GM12878 (cell line): ENCODE data around the gene KAT2B. TPM values are rescaled to one million over a fixed set of nuclear protein-coding genes. Genes with fewer than 3 reads are reported as not detected.

Experiments
- ATAC-seq: fragments of 200-7000 bp; cut with Tn5 transposase; 3 replicates; pipeline ENCODE4 v1.9.1; 2020; ENCODE audit warnings: mild to moderate bottlenecking, moderate library complexity
- BruUV-seq: library from RNA; stranded (reverse); fragments of 400-500 nt; replicated peaks from 2 replicates; lab custom pipeline; 2021; lab: Mats Ljungman, UMichigan
- CTCF ChIA-PET: fragments of 300-600 bp; sonication (Branson Sonifier 250); formaldehyde crosslinking; extraction: SDS; loops from one replicate; lab custom pipeline; 2021; ENCODE audit warnings: inconsistent platforms; lab: Yijun Ruan, JAX
- POLR2A ChIA-PET: fragments of 350-600 bp; formaldehyde crosslinking; extraction: SDS; loops from one replicate; lab custom pipeline; 2021; ENCODE audit warnings: inconsistent platforms; lab: Charles Lee
- RAD21 ChIA-PET: fragments of 300-600 bp; sonication (Branson Sonifier 250); formaldehyde crosslinking; loops from one replicate; lab custom pipeline; 2023; ENCODE audit warnings: antibody characterized with exemption; ENCODE audit not compliant: unreplicated experiment; lab: Charles Lee
- SMC1A ChIA-PET: fragments of 300-600 bp; sonication (Branson Sonifier 250); formaldehyde crosslinking; loops from one replicate; lab custom pipeline; 2023; ENCODE audit not compliant: unreplicated experiment, uncharacterized antibody; lab: Charles Lee
- DNase-seq: peaks from one replicate; pipeline ENCODE4 v3.0.0-alpha.2; 2011; ENCODE audit warnings: low read depth, low spot score
- FAIRE-seq: peaks from 3 replicates; lab custom pipeline; 2011; peaks lifted over from hg19 to GRCh38; lab: Jason Lieb, UNC
- H2AFZ ChIP-seq: 2 replicates; pipeline ENCODE4 v1.6.0; 2011; ENCODE audit warnings: low read depth, low read length, control low read depth; ENCODE audit not compliant: control insufficient read depth
- H3K27ac ChIP-seq: 2 replicates; pipeline ENCODE4 v1.5.1; 2011; ENCODE audit warnings: control low read depth; ENCODE audit not compliant: control insufficient read depth, insufficient read depth
- H3K27me3 ChIP-seq, 2 experiments: replicated peaks in 1 of 2; 2 replicates each; pipeline versions ENCODE4 v1.6.0 to v1.6.1; 2011; ENCODE audit warnings: low read length in 1 of 2; ENCODE audit not compliant: control insufficient read depth in 2 of 2, insufficient read depth in 2 of 2
- H3K36me3 ChIP-seq, 2 experiments: 2 replicates each; pipeline ENCODE4 v1.5.1; 2011; ENCODE audit warnings: low read length in 1 of 2; ENCODE audit not compliant: control insufficient read depth in 2 of 2, insufficient read depth in 2 of 2
- H3K4me1 ChIP-seq: 2 replicates; pipeline ENCODE4 v1.6.1; 2011; ENCODE audit warnings: mild to moderate bottlenecking, low read length, moderate library complexity, mixed read lengths; ENCODE audit not compliant: control insufficient read depth, insufficient read depth
- H3K4me2 ChIP-seq: 2 replicates; pipeline ENCODE4 v1.6.0; 2011; ENCODE audit warnings: control low read depth; ENCODE audit not compliant: control insufficient read depth, insufficient read depth
- H3K4me3 ChIP-seq: fragments of 200-600 bp; sonication (generic); 2 replicates; pipeline ENCODE4 v1.5.1; 2016
- H3K79me2 ChIP-seq: 2 replicates; pipeline ENCODE4 v1.6.0; 2011; ENCODE audit warnings: low read length; ENCODE audit not compliant: control insufficient read depth, insufficient read depth
- H3K9ac ChIP-seq: 2 replicates; pipeline ENCODE4 v1.8.0; 2011; ENCODE audit warnings: low read length, control low read depth, mixed read lengths; ENCODE audit not compliant: control insufficient read depth, insufficient read depth
- H3K9me3 ChIP-seq: replicated peaks from 3 replicates; pipeline ENCODE4 v1.5.1; 2011; ENCODE audit warnings: mild to moderate bottlenecking, low read length; ENCODE audit not compliant: control insufficient read depth, insufficient read depth
- H4K20me1 ChIP-seq: 2 replicates; pipeline ENCODE4 v1.6.0; 2011; ENCODE audit not compliant: control insufficient read depth, insufficient read depth
- BACH1 ChIP-seq: fragments of 450-650 bp; IDR thresholded peaks from 2 replicates; pipeline ENCODE4 v1.6.1; 2017; ENCODE audit warnings: mild to moderate bottlenecking, borderline replicate concordance
- KLF5 ChIP-seq: fragments of 450-650 bp; IDR thresholded peaks from 2 replicates; pipeline ENCODE4 v1.6.1; 2014; ENCODE audit warnings: mild to moderate bottlenecking; ENCODE audit not compliant: partially characterized antibody
- MXI1 ChIP-seq: fragments of 150-350 bp; IDR thresholded peaks from 2 replicates; pipeline ENCODE4 v1.6.1; 2011; ENCODE audit warnings: low read depth, mild to moderate bottlenecking, inconsistent platforms, low read length, improper control_type of control experiment
- RFX5 ChIP-seq: IDR thresholded peaks from 2 replicates; pipeline ENCODE4 v1.6.1; 2011; ENCODE audit warnings: low read depth, low read length, improper control_type of control experiment
- SMC3 ChIP-seq: IDR thresholded peaks from 2 replicates; pipeline ENCODE4 v1.6.1; 2011; ENCODE audit warnings: low read length, improper control_type of control experiment, borderline replicate concordance
- TCF3 ChIP-seq: IDR thresholded peaks from 2 replicates; pipeline ENCODE4 v1.6.1; 2012; ENCODE audit warnings: low read depth, mild to moderate bottlenecking, low read length, borderline replicate concordance; ENCODE audit not compliant: insufficient read depth
- ZNF384 ChIP-seq: IDR thresholded peaks from 2 replicates; pipeline ENCODE4 v1.6.1; 2012; ENCODE audit warnings: low read depth, mild to moderate bottlenecking, low read length, improper control_type of control experiment, borderline replicate concordance
- WGBS: methylation state at CpG from one replicate; pipeline ENCODE4 v1.1.6; 2016; ENCODE audit warnings: low lambda C conversion rate; ENCODE audit not compliant: insufficient replicate concordance, insufficient coverage; ENCODE audit errors: missing lambda C conversion rate; 5-methylcytosine and 5-hydroxymethylcytosine counted together
- in situ Hi-C: fragments of 300-500 bp; cut with MboI; formaldehyde crosslinking; loops from 9 replicates; pipeline ENCODE4 v1.14.3; 2018; ENCODE audit warnings: mixed read lengths
- intact Hi-C: fragments of 100-400 bp; cut with micrococcal nuclease; formaldehyde crosslinking; loops from one replicate; pipeline ENCODE4 v1.14.2; 2022; ENCODE audit not compliant: unreplicated experiment
- polyA plus RNA-seq, 11 experiments: library from polyadenylated mRNA; depleted of rRNA in 4 of 11; unstranded in 6 of 11; stranded (reverse) in 5 of 11; fragments of >200 nt; fragmentation: Nextera tagmentation in 4 of 11; fragmentation: Illumina TruSeq in 1 of 11; extraction: Ambion mirVana in 4 of 11; extraction: Trizol in 1 of 11; gene quantifications; 1 replicate in 1 of 11; 2 replicates in 10 of 11; pipeline versions ENCODE4 v1.2.1 to v1.2.3, GENCODE V29; 2011 to 2016; ENCODE audit warnings: inconsistent platforms in 2 of 11, missing spikeins in 2 of 11, low read depth in 1 of 11
- total RNA-seq, 4 experiments: library from RNA; depleted of rRNA in 3 of 4; stranded (reverse); fragments of >200 nt in 3 of 4; fragmentation: Illumina TruSeq in 1 of 4; extraction: Trizol in 1 of 4; gene quantifications; 2 replicates each; pipeline versions ENCODE4 v1.2.1 to v1.2.3, GENCODE V29; 2013 to 2021
- TF ChIP-seq, protein P1 (sequence below): fragments of 450-650 bp; IDR thresholded peaks from 2 replicates; pipeline ENCODE4 v1.6.1; 2017; ENCODE audit warnings: low read depth, mild to moderate bottlenecking, moderate library complexity
- TF ChIP-seq, protein P2 (sequence below): fragments of 450-650 bp; IDR thresholded peaks from 2 replicates; pipeline ENCODE4 v1.6.1; 2016; ENCODE audit warnings: mild to moderate bottlenecking, moderate library complexity, borderline replicate concordance
- TF ChIP-seq, protein P3 (sequence below): IDR thresholded peaks from 2 replicates; pipeline ENCODE4 v1.6.1; 2012; ENCODE audit warnings: low read length, inconsistent platforms

The KAT2B gene
- total and polyA plus RNA-seq, 10 of the 15 experiments (the other 5 are each of a cell fraction or from before 2014, with no cell fraction given): 2.9 to 15.2 (median 10.2) TPM

DNA sequence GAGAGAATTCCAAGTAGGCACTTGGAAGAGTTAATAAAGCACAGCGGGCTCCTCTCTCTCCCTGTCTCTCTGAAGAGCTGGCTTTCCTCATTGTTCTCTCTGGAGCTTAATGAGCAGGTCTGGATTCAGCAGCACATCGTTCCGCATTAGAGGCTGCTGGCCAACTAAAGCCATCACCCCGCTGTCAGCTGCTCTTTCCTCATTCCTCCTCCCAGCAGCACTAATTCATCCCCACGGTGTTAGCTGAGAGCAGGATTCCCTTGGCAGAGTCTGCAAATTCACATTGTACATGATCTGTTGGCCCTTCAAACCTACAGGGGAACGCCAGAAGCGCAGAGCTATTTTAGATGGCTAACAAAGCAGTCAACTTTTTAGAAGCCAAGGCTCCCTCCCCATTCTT is 101.6 kb downstream of the KAT2B start:
- ChIA-PET CTCF (interaction anchor here (0.6 kb wide), 1 partner anchor 22 kb away, joined by 3 read pairs; no protein-coding TSS in a partner anchor), POLR2A (no interaction called here), SMC1A (interaction anchor here (0.8 kb wide), 1 partner anchor 46 kb away, joined by 5 read pairs; no protein-coding TSS in a partner anchor), RAD21 (no interaction called here)
- H3K4me2 ChIP-seq: no peak overlapping the region
- intact Hi-C loops (no loop called here), in situ Hi-C loops (no loop called here)
- H3K79me2 ChIP-seq: no peaks in the 10 kb centered on the region
- 96% methylated on average over 7 of the region's 7 CpGs for WGBS
- no peaks in the 10 kb centered on the region for H3K4me1 ChIP-seq
- H4K20me1 ChIP-seq: no peaks in the 10 kb centered on the region
- BruUV-seq: no TSS peak
- H3K27ac ChIP-seq: no peak overlapping the region
- no peaks in the 10 kb centered on the region for H3K27me3 ChIP-seq
- ATAC-seq: no peak
- no peak overlapping the region for H3K4me3 ChIP-seq
- H3K36me3 ChIP-seq: peaks cover 0 to 4% of the 10 kb centered on the region in 2 experiments; a peak in 3 of 4 replicates
- no peak overlapping the region for H2AFZ ChIP-seq
- no peaks in the 10 kb centered on the region for H3K9me3 ChIP-seq
- no peak for FAIRE-seq
- no peak overlapping the region for H3K9ac ChIP-seq
- DNase-seq: no peak
- TF ChIP-seq BACH1 (no peak), ZNF384 (no peak), MXI1 (no peak)
- TF ChIP-seq, protein P1, sequence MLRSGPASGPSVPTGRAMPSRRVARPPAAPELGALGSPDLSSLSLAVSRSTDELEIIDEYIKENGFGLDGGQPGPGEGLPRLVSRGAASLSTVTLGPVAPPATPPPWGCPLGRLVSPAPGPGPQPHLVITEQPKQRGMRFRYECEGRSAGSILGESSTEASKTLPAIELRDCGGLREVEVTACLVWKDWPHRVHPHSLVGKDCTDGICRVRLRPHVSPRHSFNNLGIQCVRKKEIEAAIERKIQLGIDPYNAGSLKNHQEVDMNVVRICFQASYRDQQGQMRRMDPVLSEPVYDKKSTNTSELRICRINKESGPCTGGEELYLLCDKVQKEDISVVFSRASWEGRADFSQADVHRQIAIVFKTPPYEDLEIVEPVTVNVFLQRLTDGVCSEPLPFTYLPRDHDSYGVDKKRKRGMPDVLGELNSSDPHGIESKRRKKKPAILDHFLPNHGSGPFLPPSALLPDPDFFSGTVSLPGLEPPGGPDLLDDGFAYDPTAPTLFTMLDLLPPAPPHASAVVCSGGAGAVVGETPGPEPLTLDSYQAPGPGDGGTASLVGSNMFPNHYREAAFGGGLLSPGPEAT: no peak

DNA sequence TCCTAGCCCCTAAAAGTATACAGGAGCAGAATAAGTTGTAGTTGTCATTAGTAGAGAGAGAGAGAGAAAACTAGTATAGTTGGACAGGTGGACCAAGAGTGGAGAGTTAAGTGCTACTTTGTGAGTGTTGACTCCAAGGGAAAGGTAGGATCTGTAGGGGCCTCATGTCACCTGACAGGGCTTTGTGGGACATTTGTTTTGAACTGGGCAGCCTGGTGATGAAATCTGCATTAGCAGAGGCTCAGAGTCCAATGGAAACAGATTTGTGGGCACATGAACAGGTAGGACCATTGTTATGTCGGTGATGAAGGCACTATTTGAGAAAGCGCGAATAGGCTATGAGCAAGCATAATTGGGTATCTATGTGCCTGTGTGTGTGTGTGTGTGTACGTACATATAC is 102.3 kb downstream of the KAT2B start:
- FAIRE-seq: no peak
- 97% methylated on average over 4 of the region's 4 CpGs for WGBS

More for the DNA sequence above, 102.3 kb downstream of the KAT2B start:
- Histone ChIP-seq H3K27ac (no peak overlapping the region), H3K9me3 (no peaks in the 10 kb centered on the region), H3K4me3 (no peak overlapping the region), H3K9ac (no peak overlapping the region), H3K4me2 (no peak overlapping the region), H3K4me1 (no peaks in the 10 kb centered on the region), H3K36me3 (peaks cover 0 to 4% of the 10 kb centered on the region in 2 experiments; a peak in 3 of 4 replicates), H3K27me3 (no peaks in the 10 kb centered on the region), H4K20me1 (no peaks in the 10 kb centered on the region), H3K79me2 (no peaks in the 10 kb centered on the region), H2AFZ (no peak overlapping the region)
- POLR2A ChIA-PET: no interaction called here
- CTCF ChIA-PET: no interaction called here
- SMC1A ChIA-PET: no interaction called here
- DNase-seq (no peak), ATAC-seq (no peak)
- intact Hi-C loops: no loop called here
- in situ Hi-C loops: no loop called here
- RAD21 ChIA-PET: no interaction called here
- BruUV-seq: no TSS peak
- TF ChIP-seq, protein P2, sequence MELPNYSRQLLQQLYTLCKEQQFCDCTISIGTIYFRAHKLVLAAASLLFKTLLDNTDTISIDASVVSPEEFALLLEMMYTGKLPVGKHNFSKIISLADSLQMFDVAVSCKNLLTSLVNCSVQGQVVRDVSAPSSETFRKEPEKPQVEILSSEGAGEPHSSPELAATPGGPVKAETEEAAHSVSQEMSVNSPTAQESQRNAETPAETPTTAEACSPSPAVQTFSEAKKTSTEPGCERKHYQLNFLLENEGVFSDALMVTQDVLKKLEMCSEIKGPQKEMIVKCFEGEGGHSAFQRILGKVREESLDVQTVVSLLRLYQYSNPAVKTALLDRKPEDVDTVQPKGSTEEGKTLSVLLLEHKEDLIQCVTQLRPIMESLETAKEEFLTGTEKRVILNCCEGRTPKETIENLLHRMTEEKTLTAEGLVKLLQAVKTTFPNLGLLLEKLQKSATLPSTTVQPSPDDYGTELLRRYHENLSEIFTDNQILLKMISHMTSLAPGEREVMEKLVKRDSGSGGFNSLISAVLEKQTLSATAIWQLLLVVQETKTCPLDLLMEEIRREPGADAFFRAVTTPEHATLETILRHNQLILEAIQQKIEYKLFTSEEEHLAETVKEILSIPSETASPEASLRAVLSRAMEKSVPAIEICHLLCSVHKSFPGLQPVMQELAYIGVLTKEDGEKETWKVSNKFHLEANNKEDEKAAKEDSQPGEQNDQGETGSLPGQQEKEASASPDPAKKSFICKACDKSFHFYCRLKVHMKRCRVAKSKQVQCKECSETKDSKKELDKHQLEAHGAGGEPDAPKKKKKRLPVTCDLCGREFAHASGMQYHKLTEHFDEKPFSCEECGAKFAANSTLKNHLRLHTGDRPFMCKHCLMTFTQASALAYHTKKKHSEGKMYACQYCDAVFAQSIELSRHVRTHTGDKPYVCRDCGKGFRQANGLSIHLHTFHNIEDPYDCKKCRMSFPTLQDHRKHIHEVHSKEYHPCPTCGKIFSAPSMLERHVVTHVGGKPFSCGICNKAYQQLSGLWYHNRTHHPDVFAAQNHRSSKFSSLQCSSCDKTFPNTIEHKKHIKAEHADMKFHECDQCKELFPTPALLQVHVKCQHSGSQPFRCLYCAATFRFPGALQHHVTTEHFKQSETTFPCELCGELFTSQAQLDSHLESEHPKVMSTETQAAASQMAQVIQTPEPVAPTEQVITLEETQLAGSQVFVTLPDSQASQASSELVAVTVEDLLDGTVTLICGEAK: no peak
- no peak for TF ChIP-seq TCF3
- no peak for TF ChIP-seq RFX5
- TF ChIP-seq KLF5: no peak
- TF ChIP-seq, protein P3, sequence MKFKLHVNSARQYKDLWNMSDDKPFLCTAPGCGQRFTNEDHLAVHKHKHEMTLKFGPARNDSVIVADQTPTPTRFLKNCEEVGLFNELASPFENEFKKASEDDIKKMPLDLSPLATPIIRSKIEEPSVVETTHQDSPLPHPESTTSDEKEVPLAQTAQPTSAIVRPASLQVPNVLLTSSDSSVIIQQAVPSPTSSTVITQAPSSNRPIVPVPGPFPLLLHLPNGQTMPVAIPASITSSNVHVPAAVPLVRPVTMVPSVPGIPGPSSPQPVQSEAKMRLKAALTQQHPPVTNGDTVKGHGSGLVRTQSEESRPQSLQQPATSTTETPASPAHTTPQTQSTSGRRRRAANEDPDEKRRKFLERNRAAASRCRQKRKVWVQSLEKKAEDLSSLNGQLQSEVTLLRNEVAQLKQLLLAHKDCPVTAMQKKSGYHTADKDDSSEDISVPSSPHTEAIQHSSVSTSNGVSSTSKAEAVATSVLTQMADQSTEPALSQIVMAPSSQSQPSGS: no peak
- no peak for TF ChIP-seq SMC3
